ENCODE measurements around the gene PDE3A.

PDE3A gene

DNA sequence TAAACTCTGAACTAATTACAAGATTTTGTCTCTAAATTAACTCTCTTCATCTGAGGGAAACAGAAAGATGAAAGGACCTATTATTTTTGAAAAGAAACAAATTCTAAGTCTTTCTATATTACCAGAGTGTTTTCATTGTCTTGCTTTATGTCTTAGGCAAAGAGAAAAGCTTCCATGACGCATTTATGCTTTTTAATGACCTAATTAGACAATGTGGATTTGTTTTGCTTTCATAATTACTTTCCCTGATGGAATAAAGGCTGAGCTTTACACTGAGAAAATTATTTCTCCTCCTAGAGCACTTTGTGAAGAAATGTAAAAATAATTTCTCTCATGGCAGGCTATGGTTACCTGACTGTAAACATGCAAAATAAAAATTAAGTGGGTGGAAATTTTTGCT lies 188.8 kb downstream of the PDE3A start:
- TF ChIP-seq, protein P1, sequence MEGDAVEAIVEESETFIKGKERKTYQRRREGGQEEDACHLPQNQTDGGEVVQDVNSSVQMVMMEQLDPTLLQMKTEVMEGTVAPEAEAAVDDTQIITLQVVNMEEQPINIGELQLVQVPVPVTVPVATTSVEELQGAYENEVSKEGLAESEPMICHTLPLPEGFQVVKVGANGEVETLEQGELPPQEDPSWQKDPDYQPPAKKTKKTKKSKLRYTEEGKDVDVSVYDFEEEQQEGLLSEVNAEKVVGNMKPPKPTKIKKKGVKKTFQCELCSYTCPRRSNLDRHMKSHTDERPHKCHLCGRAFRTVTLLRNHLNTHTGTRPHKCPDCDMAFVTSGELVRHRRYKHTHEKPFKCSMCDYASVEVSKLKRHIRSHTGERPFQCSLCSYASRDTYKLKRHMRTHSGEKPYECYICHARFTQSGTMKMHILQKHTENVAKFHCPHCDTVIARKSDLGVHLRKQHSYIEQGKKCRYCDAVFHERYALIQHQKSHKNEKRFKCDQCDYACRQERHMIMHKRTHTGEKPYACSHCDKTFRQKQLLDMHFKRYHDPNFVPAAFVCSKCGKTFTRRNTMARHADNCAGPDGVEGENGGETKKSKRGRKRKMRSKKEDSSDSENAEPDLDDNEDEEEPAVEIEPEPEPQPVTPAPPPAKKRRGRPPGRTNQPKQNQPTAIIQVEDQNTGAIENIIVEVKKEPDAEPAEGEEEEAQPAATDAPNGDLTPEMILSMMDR (conservative IDR thresholded peaks at IDR 0.05) = no peak
- no peak overlapping the region for H3K27ac ChIP-seq

DNA sequence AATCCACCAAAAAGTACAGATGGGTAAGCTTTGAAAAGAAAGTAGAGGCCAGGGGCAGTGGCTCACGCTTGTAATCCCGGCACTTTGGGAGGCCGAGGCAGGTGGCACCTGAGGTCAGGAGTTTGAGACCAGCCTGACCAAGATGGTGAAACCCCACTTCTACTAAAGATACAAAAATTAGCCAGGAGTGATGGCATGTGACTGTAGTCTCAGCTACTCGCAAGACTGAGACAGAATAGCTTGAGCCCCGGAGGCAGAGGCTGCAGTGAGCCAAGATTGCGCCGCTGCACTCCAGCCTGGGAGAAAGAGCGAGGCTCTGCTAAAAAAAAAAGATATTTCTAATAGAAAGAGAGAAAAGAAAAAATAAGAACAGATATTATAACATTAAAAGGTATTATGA lies 192.6 kb downstream of the PDE3A start:
- H3K27ac ChIP-seq = no peak overlapping the region
- TF ChIP-seq, protein P1 (conservative IDR thresholded peaks at IDR 0.05) = no peak

DNA sequence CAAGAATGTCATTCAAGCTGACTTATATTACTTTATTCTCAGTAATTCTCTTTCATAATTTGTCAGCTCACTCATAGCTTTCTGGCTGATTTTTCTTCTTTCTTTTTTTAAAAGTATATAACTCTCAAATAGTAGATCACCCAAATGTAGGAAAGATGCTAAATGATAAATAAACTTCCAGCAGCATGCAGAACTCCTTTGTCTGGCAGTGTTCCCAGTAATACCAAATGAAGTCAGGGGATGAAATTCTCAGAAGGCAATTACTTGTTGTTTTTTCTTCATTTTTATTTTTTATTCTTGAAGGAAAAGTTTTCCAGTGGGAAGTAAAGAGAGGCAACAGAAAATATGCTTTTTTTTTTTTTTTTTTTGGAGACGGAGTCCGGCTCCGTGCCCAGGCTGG lies 193.5 kb downstream of the PDE3A start:
- TF ChIP-seq, protein P1 (conservative IDR thresholded peaks at IDR 0.05) = no peak
- no peak overlapping the region for H3K27ac ChIP-seq

DNA sequence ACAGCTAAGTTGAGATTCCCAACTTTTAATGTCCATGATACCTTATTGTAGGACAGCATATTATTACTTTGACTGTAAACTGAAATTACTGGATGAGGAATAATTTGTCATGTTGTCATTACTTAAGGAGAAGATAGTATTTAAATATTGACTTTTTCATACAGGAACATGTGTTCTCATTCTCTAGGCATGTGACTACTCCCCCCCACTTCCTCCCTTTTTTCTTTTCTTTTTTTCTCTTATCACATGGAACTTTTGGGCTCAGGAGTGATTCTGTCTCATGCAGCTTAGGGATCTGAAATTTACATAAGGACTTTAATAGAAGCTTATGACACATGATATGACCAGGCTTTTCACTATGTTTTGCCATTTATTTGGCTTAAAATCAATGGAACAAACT lies 199.1 kb downstream of the PDE3A start:
- H3K27ac ChIP-seq = no peak overlapping the region
- TF ChIP-seq, protein P1 (conservative IDR thresholded peaks at IDR 0.05) = no peak

DNA sequence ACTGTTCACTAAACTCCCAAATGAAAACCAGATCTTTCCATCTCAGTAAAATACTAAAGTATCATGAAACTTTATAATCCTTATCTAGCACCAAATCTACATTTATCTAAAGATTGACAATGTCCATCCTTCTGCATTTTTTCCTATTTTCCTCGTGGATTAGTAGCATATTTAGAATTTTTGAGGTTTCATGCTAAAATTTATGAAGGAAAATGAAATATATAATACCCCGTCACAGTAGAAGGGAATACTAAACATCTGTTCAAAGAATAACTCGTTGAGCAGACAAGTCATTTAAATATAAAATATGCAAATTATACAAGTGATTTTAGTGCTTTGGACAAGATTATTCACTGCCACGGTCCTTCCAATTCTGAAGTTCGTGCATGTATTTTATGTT lies 204.1 kb downstream of the PDE3A start:
- H3K27ac ChIP-seq = no peak overlapping the region
- TF ChIP-seq, protein P1 (conservative IDR thresholded peaks at IDR 0.05) = no peak

DNA sequence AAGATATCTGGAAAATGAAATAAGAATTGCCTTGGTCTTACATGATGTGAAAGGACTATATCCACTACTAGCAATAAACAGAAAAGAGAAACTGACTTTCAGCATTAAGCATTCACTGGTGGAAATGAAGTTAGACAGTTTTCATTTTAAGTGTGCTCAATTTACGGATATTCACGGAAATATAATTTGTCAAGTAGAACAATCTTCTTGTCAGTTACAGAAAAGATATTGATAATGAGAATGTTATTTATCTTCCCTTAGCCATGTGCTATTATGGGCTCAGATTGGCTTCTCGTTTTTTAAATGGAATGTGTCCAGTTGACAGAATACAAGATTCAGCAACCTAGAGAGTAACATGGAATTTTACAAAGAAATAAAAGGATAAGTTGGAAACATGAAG lies 208.2 kb downstream of the PDE3A start:
- TF ChIP-seq, protein P1 (conservative IDR thresholded peaks at IDR 0.05) = no peak
- no peak overlapping the region for H3K27ac ChIP-seq

DNA sequence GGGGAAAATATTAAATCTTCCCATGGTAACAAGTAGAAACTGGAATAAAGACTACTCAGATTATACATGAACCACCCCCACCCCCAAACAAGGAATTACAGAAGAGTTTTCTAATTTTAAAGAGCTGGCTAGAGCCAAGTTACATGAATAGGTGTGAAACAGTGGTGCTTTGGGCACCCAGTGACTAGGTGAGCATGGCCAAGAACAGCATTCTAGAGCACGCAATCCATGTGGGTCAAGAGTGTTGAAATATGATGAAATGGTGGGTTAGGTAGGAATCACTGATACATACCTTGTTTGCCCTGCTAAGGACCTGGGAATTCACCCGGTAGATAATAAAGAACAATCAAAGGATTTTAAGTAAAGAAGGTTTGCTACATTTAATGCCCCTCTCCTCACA lies 208.7 kb downstream of the PDE3A start:
- TF ChIP-seq, protein P1 (conservative IDR thresholded peaks at IDR 0.05) = no peak
- H3K27ac ChIP-seq = no peak overlapping the region

DNA sequence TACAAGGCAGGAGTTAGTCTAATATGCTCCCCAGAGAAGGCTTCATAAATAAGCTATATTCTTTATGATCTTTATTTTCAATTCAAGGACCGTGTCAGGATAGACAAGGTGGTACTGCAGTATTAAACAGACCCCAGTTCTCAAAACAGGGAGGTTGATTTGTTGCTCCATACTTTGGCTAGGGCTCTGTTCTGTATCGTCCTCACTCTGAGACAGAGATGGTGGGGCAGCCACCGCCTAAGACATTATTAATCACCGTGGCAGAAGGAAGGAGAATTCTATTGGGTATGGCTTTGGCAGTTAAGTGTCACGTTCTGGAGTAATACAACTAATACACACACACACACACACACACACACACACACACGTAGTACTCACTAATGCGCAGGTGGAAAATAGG lies 209.8 kb downstream of the PDE3A start:
- H3K27ac ChIP-seq = no peak overlapping the region
- TF ChIP-seq, protein P1 (conservative IDR thresholded peaks at IDR 0.05) = no peak
